Measurements from ENCODE around the gene DCP2.
A peak's percentile ranks its signal among the peaks of the same experiment; 100 is the strongest.

Gene DCP2

GRCh38 chr5:112967520-112968083 lies 9.0 kb upstream of the DCP2 start:
- no peak for DNase-seq

DNA sequence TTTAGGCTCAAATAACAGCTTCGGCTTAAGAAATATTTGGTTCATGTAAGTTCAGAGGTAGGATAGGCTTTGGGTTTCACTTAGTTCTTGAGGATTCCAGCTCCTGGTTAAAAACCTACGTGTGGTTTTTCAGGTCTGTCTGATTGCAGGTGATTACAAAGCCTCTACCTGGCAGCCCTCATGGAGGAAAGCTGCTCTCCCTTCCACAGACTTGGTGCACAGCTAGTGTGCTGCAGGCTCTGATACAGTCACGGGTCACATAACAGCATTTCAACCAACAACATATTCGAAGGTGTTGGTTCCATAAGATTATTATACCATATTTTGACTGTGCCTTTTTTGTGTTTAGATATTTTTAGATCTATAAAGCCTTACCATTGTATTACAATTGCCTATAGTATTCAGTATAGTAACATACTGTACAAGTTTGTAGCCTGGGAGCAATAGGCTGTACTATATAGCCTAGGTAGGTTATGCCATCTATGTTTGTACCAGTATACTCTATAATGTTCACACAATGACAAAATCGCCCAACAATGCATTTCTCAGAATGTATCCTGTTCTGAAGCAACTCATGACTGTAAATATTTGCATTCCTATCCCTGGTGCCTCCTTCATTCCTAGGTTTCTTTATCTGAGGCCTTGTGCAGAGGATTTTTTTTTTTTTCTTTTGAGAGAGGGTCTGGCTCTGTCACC lies 8.0 kb upstream of the DCP2 start:
- no peak for DNase-seq

DNA sequence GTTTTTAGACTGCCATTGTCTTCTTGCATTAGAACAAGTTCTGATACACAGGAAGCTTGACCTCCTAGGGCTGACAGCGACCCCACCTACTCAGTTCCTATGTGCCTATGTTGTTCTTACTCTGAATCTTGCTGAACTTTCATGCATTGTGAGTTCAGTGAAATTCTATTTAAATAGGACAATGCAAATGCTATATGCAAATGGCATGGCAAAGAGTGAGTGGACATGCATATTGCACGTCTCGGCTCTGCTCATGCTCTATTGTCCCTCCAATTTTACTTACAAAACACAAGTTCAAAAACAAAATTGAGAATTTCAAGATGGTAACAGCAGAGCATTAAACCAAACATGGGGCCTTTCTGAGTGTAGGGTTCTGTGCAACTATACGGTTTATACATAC lies 5.3 kb upstream of the DCP2 start:
- no peak for DNase-seq

GRCh38 chr5:112973036-112973435 lies 3.6 kb upstream of the DCP2 start:
- no peak for DNase-seq

DNA sequence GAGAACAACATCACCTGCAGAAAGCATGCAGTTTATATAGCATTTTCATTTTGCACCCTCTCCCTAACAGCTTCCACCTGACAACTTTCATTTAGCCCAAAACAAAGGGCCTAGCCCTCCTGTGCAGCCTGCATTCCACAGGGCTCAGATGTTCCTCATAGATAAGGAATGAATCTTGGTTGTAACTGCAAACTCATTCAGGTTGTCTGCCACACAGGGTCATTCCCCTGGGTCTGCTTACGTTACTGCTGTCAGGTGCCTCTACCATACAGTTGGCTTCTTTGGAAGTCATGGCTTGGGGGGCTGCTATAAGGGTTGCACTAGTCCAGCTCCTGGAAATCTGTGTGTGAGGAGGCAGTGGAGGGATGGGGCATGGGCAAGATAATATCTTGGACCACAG lies 2.7 kb upstream of the DCP2 start:
- DNase-seq = no peak

GRCh38 chr5:112974901-112975300 lies 1.7 kb upstream of the DCP2 start:
- no peak for DNase-seq

GRCh38 chr5:112975721-112976431 lies 722 bp upstream of the DCP2 start:
- no peak for DNase-seq

GRCh38 chr5:112977440-112977861 lies 853 bp downstream of the DCP2 start:
- DNase-seq = no peak

- DNase-seq = no peak
Measured at GRCh38 chr5:112978836-112979235, 2.2 kb downstream of the DCP2 start.

- no peak for DNase-seq
Measured at GRCh38 chr5:112979723-112980122, 3.1 kb downstream of the DCP2 start.

- DNase-seq = no peak
Measured at GRCh38 chr5:112983363-112983762, 6.8 kb downstream of the DCP2 start.

- DNase-seq = no peak
Measured at GRCh38 chr5:112986224-112986623, 9.6 kb downstream of the DCP2 start.

DNA sequence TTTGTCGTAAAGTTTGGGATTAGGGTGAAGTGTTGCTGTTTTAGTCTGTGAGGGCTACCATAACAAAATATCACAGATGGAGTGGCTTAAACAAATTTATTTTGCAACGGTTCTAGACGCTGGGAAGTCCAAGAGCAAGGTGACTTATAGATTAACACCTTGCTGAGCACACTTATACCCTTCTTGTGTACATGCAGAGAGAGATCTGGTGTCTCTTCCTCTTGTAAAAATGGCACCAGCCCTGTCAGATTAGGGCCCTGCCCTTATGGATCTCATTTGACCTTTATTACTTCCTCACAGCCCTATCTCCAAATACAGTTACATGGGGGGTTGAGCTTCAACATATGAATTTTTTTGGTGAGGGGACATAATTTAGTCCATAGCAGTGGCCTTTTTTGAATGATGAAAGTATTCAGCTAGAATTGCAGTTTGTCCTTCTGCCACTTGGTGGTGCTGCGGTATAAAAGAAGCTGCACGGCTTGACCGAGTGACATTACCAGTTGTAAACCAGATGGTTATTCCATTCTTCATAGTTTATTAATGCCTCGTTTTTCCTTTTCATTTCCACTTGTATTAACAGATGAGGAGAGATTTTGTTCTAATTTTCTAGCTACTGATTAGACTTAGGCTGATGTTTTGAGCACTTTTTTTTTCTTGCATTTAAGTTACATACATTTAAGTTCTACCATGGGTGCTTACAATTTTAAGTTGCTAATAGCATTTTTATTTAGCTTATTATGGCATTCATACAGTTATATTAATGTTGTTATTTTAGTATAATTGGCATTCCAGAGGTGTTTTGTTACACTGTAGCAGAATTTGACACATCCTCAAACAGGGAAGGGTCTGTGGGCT lies 19.4 kb downstream of the DCP2 start:
- DNase-seq = peak; percentile 27

DNA sequence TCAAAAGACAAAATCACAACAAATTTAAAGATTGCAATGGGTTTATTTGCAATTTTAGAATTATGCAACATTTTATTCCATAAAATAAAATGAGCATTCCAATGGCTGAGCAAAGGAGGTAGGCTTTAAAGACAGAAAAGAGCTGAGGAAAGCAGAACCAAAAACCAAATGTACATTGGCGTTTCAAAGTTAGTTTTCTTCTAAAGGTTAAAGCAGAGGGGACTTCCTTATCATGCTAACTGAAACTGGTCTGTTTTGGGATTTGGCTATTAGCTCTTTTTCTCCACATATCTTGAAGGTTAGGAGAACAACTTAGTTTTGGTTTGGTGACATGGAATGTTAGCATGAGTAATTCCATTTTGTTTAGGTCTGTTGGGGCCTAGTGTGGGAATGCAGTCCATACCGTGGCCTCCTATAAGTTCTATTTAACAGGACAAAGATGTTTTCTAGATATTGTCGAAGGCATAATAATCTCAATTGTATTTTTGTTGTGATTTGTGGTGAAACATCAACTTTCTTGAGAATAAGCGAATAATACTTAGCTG lies 20.3 kb downstream of the DCP2 start:
- no peak for DNase-seq

DNA sequence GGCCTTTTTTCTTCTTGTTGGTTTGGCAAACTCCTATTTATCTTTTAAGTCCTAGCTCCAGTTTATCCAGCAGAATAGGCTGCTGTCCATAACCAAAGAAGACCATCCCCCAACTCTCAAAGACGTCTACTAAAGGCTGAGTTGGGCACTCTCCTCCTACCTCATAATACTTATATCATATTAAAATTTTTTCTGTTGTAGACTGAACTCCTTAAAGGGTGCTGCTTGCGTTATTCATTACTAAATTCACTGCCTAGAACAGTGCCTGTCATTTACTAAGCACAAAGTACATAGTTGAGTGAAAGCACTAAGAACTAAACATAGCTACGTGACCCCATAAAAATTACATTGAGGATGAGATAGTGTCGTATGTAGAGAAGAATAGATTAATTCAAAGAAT lies 21.7 kb downstream of the DCP2 start:
- DNase-seq = no peak

GRCh38 chr5:113000466-113000865 lies 23.9 kb downstream of the DCP2 start:
- no peak for DNase-seq

DNA sequence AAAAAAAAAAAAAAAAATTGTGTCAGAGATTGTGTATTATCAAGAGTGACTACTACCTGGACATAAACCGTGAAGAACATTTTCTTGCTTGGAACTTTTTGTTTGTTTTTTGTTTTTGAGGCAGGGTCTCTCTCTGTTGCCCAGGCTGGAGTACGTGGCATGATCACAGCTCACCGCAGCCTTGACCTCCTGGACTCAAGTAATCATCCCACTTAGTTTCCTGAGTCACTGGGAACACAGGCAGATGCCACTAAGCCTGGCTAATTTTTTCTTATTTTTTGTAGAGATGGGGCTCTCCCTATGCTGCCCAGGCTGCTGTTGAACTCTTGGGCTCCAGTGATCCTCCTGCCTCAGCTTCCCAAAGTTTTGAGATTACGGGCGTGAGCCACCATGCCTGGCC lies 25.8 kb downstream of the DCP2 start:
- no peak for DNase-seq

DNA sequence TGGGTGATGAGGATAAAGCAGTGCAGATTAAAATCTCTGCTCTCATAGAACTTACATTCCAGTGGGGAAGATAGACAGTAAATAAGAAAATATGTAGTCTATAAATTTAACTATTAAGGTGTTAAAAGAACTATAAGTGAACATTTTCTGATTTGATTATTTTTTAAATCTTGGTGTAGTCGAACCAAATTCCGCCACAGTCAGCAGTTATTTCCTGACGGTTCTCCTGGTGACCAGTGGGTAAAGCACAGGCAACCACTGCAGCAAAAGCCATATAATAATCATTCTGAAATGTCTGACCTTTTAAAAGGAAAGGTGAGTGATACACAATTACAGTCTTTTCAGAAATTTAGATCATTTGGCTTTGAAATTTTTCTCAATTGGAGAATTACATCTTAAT lies 27.2 kb downstream of the DCP2 start:
- no peak for DNase-seq

GRCh38 chr5:113005454-113005853 lies 28.9 kb downstream of the DCP2 start:
- DNase-seq = no peak

DNA sequence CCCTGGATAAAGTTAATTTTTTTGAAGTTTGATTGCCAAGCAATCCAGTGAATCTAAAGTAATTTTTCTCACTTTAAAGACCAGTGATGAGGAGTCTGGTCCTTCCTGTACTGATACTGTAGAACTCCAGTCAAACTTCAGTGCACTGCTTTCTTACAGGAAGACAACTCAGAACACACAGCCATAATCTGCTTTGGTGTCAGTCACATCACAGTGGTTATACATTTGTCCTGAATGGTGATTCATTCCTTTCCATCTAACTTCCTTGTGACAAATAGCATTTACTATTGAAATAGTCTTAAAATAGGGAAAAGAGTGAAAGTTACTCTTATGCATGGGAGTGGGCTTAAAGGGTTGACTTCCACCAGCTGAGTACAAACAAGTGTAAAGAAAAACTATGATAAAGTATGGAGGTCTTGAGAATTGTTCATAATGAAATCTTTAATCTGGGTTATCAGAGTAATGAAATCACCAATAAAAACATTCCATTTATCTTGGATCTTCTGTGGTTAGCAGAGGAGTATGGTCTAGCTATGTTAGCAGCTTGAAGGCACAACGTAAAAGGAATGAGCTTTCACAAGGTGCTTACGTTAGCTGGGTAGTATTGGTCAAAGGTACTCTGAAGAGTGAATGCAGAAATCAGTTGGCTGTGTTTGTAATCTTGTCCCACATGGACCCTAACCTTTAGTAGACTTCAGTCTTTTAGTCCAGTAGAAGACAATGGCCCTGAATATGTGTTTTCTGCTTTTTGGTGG lies 41.5 kb downstream of the DCP2 start:
- no peak for DNase-seq

GRCh38 chr5:113020461-113021273 lies 44.1 kb downstream of the DCP2 start:
- no peak for DNase-seq

DNA sequence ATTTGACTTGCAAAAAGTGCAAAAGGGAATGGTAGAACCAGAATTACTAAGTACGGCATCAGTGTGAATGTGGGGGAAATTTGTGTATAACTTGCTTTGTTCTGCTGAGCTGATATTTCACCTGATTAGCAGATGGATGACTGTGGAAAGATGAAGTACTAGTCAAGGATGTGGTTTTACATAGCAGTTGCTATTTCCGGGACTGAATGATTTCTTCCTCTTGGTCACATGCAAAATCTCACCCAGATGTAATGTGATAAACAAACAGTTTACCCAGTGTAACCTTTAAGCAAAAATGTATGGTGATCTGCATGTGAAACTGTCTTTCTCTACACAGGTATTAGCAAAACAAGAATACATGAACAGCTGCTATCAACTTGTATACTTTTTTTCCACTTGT lies 46.1 kb downstream of the DCP2 start:
- DNase-seq = no peak

Data from NCI-H2171 (cell line).